HG03025 (cell line): Measurements from ENCODE around the gene PISD.

Experiments
- ATAC-seq: cut with Tn5 transposase; IDR thresholded peaks from one replicate; pipeline ENCODE4 v1.9.1; 2021; ENCODE audit warnings: mild to moderate bottlenecking, moderate library complexity; ENCODE audit not compliant: unreplicated experiment, low FRiP score

Gene PISD

DNA sequence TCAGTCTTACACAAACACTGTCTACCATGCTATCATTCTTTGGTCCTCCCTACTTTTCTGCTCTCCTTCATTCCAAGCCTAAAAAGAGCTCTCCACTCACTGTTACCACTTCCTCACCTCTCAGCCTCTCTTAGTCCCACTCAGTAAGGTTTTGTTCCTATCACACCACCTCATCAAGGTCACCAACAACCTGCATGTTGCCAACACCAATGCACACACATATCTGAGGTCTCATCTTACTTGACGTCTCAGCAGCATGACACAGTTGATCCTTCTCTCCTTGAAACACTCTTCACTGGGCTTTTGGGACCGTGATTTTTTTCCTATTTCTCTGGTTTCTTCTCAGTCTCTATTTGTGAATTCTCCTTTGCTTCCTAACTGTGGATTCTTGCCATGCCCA, 8.1 kb downstream of the PISD start:
- no peak for ATAC-seq

GRCh38 chr22:31652911-31653684, 8.9 kb downstream of the PISD start:
- no peak for ATAC-seq

DNA sequence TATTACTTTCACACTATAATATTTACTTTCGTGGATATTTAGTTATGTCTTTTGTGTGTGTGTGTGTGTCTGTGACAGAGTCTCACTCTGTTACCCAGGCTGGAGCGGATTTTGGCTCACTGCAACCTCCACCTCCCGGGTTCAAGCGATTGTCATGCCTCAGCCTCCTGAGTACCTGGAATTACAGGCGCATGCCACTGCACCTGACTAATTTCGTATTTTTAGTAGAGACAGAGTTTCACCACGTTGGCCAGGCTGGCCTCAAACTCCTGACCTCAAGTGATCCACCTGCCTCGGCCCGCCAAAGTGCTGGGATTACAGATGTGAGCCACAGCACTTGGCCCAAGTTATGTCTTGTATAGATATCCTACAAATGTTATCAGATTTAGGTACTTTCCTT, 9.9 kb downstream of the PISD start:
- no peak for ATAC-seq

GRCh38 chr22:31651664-31652063, 10.4 kb downstream of the PISD start:
- no peak for ATAC-seq

DNA sequence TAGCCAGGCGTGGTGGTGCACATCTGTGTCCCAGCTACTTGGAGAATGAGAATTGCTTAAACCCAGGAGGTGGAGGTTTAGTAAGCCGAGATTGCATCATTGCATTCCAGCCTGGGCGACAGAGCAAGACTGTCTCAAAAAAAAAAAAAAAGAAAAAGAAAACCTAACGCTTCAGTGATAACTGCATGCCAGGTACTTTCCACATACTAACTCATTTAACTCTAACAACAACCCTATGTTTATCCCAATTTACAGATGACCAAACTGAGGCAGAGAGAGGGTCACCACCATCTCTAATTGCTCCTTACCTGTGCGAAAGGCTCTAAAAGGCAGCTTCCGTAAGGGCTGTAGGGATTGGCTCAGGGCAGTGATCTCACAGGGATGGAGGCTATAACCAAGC, 11.6 kb downstream of the PISD start:
- no peak for ATAC-seq

GRCh38 chr22:31647523-31648320, 14.3 kb downstream of the PISD start:
- ATAC-seq = no peak

DNA sequence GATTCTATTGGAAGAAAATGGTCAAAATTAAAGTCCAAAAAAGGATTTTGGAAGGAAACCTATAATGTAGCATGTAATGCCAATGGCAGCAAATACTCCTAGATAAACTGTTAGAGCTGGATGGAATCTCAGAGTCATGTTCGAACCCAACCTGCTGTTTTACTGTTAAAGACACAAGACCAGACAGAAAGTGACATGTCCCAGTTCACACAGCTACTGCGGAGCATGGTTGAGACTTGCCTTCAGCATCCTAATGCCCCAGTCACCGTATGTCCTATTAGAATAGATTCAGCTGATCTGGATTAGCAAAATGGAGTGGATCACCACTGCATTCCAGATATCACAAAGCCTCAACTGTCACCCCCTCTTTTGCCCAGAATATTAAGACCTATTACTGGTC, 14.9 kb downstream of the PISD start:
- no peak for ATAC-seq

- ATAC-seq = no peak
These were observed 15.6 kb downstream of the PISD start for GRCh38 chr22:31646186-31647019.

DNA sequence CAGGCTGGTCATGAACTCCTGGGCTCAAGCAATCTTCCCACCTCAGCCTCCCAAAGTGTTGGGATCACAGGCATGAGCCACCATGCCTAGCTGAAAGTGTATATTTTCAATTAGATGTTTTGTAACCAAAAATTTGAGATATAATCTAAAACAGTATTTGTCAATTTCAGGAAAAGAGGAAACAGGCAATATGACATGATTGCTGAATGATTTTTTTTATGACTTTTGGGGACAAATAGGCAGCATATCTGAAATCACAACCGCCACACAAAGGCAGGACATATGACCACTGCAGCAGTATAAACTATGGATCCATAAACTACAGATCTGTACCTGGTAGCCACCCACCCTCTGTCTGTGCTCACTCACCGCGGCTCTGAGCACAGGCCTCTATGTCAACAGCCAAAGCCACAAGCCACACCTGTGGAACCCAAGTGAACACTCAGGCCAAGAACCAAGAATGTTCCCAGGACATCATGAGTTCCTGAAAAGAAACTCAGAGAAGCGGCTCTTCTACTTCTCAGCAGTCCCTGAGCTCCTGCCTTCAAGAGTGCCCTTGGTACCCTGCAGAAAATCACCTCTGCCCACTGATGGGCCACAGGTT, 22.5 kb downstream of the PISD start:
- no peak for ATAC-seq

DNA sequence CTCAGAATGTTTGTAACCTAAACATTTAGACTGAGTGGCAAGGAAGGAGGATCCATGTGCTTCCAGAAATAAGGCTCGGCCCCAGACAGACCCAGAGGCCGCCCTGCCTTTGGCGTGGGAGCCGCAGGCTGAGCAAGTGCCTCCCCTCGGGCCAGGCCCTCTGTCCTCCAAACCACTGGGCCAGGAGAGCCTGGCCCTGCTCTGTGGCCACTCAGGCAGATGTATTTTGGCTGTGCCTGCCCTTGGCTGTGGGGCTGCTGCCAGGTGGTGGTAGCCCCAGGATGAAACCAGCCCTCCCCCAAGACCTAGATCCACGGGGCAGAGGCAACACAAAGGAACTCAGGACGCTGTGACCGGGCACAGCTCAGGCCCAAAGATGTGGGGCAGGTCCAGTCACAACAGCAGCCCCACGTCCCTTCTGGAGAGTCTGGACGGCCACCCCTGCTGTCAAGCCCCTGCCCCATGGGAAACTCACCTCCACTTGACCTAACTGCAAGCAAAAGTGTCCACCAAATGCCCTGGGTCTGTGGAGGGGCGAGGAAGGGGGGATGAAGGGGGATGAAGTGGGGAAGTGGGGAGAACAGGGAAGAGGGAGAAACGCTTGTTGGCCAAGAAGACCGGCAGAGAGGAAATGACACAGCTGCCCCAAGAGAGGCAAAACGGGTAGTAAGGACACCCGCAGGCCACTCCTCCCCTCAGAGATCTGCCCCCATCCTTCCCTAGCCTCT, 24.0 kb downstream of the PISD start:
- peak; percentile 6 for ATAC-seq

GRCh38 chr22:31637447-31637890, 24.5 kb downstream of the PISD start:
- peak; percentile 37 for ATAC-seq

DNA sequence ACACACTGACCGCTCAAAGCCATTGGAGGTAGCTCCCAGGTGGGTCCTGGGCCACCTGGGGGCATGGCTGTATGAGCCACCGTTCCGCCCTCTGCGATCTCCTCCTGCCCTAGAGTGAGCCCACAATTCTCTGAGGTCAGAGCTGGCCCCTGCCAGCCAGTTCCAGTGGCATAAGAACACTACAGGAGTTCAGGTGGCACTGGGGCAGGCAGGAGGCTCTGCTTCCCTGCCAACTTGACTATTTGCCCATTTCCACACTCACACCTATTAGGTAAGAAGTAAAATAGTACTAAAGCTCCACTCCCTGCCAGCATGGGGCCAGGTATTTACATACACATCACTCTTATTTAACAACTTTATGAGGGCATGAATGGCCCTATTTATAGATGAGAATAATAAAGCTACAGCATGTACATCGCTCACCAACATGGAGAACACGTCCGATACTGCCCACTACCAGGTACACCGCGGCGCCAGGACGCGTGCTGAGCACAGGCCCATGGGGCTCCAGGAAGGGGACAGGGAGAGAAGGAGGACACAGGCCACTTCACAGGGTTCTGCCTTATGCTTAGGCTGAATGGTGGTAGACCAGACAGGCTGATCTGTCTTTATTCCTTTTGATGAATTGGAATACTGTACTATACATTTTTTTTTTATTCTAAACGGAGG, 26.2 kb downstream of the PISD start:
- ATAC-seq = no peak

- no peak for ATAC-seq
These were observed 30.6 kb downstream of the PISD start for GRCh38 chr22:31631436-31631835.

DNA sequence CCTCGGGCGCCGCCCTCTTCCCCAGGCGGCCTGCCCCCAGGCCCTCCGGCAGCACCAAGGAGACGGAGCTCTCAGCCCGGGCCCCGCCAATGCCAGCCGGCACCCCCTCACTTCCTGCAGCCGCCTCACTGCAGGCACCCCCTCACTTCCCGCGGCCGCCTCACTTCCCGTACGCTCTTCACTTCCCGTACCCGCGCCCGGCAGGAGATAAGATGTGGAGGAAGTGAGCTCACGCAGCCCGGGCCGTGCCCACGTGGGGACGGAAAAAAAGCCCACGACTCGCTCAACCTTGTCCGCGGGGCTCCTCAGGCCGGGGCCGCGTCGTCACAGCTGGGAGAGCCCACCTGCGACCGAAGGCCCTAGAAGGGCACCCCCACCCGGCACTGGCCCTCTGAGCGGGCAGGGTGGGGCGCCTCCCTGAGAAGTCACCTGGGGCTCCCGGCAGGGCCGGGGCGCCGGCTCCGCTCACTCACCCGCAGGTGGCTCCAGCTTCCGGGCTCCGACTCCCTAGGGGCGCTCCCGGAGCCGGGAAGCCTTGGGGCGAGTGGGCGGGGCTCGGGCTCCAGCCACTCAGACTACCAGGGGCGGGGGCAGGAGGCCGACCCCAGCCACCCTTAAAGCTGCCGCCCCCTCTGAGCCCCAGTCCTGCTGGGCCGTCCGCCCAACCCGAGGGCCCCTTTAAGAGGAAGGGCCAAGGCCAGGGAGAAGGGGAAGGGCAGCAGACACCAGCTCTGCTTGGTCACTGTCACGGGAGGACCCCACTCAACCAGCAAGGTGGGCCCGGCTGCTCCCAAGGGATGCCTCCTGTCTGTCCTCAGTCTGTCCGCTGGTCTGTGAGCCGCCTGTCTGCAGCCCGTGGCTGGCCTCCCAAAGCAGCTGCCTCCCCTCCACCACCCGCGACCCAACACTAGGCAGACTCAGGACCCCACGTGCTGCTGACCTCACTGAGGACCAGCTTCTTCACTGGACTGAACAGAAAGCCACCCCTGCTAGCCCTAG, 31.4 kb downstream of the PISD start:
- ATAC-seq = no peak

DNA sequence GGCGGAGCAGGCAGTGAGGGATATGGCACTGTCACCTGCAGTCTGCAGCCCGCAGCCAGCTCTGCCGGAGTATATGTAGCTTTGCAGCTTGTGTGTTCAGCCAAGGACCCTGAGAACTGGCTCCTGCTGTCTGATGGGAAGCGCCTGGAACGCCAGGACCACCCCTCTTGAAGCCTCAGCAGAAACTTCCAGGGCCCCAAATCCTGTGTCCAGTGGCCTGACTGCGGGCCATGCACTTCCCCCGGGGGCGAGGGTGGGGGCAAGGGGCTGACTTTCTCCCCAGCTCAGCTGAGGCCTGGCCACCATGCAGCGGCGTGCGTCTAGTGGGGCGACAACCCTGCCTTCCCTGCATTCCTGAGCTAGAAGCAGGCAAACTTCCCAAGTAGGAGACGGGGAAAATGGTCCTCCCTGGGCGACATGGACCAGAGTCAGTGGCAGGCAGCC, 32.3 kb downstream of the PISD start:
- no peak for ATAC-seq

GRCh38 chr22:31628969-31629708, 32.9 kb downstream of the PISD start:
- ATAC-seq = no peak

DNA sequence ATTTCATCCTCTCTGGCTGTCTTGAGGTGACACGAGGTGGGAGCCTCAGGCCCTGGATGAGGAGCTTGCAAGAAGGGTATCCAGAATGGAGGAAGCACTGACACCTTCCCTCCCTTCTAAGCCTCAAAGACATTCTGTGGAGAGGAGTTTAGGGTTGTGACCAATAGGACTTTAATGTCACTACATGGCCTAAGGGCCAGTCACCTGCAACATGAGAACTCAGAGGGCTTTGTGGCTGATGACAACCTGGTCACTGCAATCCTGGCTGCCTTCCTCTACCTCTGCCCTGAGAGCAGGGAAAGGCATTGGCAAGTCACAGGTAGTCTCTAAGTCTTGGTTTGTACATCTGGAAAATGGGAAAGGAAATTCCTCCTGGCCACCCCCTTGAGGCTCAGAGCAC, 33.7 kb downstream of the PISD start:
- ATAC-seq = no peak
